PC-9 (cell line): ENCODE results near the gene RNU4-1. TPM values are rescaled to one million over a fixed set of nuclear protein-coding genes. Genes with fewer than 3 reads are reported as not detected.

Experiments used
- BruUV-seq: library from RNA; stranded (reverse); fragments of 400-500 nt; replicated peaks from 2 replicates; lab custom pipeline; 2021; lab: Mats Ljungman, UMichigan
- CTCF ChIA-PET: fragments of 300-600 bp; sonication (Branson Sonifier 250); formaldehyde crosslinking; loops from one replicate; lab custom pipeline; 2022; ENCODE audit warnings: antibody characterized with exemption; lab: Charles Lee
- POLR2A ChIA-PET: fragments of 300-600 bp; sonication (Branson Sonifier 250); formaldehyde crosslinking; loops from one replicate; lab custom pipeline; 2022; ENCODE audit warnings: antibody characterized with exemption; ENCODE audit not compliant: unreplicated experiment; lab: Charles Lee
- DNase-seq, 2 experiments: peaks; one replicate each; pipeline versions ENCODE4 v3.0.0 to v3.0.0-alpha.2; 2015 to 2022; ENCODE audit warnings: mixed read lengths in 1 of 2
- H2AFZ ChIP-seq: fragments of 200-600 bp; sonication (generic); 2 replicates; pipeline ENCODE4 v1.8.1; 2017; ENCODE audit warnings: antibody characterized with exemption
- H3F3A ChIP-seq: fragments of 200-600 bp; sonication (generic); 2 replicates; pipeline ENCODE4 v1.8.1; 2017; ENCODE audit warnings: antibody characterized with exemption, mild to moderate bottlenecking, low read depth; ENCODE audit not compliant: insufficient read depth
- H3K27ac ChIP-seq: fragments of 200-600 bp; sonication (generic); 2 replicates; pipeline ENCODE4 v1.6.1; 2016; ENCODE audit warnings: mixed run types
- H3K27me3 ChIP-seq: fragments of 200-600 bp; sonication (generic); 2 replicates; pipeline ENCODE4 v1.6.1; 2016; ENCODE audit warnings: low read depth, mixed run types; ENCODE audit not compliant: insufficient read depth
- H3K36me3 ChIP-seq: fragments of 200-600 bp; sonication (generic); 2 replicates; pipeline ENCODE4 v1.6.1; 2016; ENCODE audit warnings: low read depth, mixed run types
- H3K4me1 ChIP-seq: fragments of 200-600 bp; sonication (generic); replicated peaks from 2 replicates; pipeline ENCODE4 v1.6.1; 2016; ENCODE audit warnings: mixed run types; ENCODE audit not compliant: insufficient read depth
- H3K4me2 ChIP-seq: fragments of 200-600 bp; sonication (generic); 2 replicates; pipeline ENCODE4 v1.6.1; 2017; ENCODE audit warnings: mixed run types
- H3K4me3 ChIP-seq: fragments of 200-600 bp; sonication (generic); 2 replicates; pipeline ENCODE4 v1.6.1; 2016; ENCODE audit warnings: mixed run types
- H3K79me2 ChIP-seq: fragments of 200-600 bp; sonication (generic); 2 replicates; pipeline ENCODE4 v1.6.1; 2017; ENCODE audit warnings: low read depth, mixed run types
- H3K9me2 ChIP-seq: fragments of 200-600 bp; sonication (generic); 2 replicates; pipeline ENCODE4 v1.8.1; 2017; ENCODE audit warnings: mild to moderate bottlenecking; ENCODE audit not compliant: insufficient read depth
- H3K9me3 ChIP-seq: fragments of 200-600 bp; sonication (generic); 2 replicates; pipeline ENCODE4 v1.8.1; 2016; ENCODE audit warnings: low read depth; ENCODE audit not compliant: insufficient read depth
- H4K20me1 ChIP-seq: fragments of 200-600 bp; sonication (generic); 2 replicates; pipeline ENCODE4 v1.8.1; 2017; ENCODE audit not compliant: insufficient read depth
- CTCF ChIP-seq: fragments of 200-600 bp; sonication (generic); conservative IDR thresholded peaks from 2 replicates; pipeline ENCODE4 v1.6.1; 2017; ENCODE audit warnings: mixed run types, antibody characterized with exemption, mild to moderate bottlenecking, moderate library complexity
- EZH2 ChIP-seq: fragments of 200-600 bp; sonication (generic); IDR thresholded peaks from 2 replicates; pipeline ENCODE4 v1.8.0; 2017; ENCODE audit warnings: antibody characterized with exemption, low read depth
- intact Hi-C: fragments of 100-400 bp; cut with micrococcal nuclease; formaldehyde crosslinking; loops from one replicate; pipeline ENCODE4 v1.10.0; 2022; ENCODE audit not compliant: unreplicated experiment
- total RNA-seq: library from RNA; stranded (reverse); gene quantifications from 2 replicates; pipeline ENCODE4 v1.2.3, GENCODE V29; 2021

RNU4-1 gene
- total RNA-seq, 1 experiment from 2014 or later, result 1,857 TPM

- Histone ChIP-seq H3K9me2 (no peaks in the 10 kb centered on the region), H3K4me2 (no peak overlapping the region), H2AFZ (no peak overlapping the region), H3F3A (no peaks in the 10 kb centered on the region), H3K36me3 (no peaks in the 10 kb centered on the region), H4K20me1 (no peaks in the 10 kb centered on the region), H3K4me3 (no peak overlapping the region), H3K79me2 (no peaks in the 10 kb centered on the region), H3K27ac (no peak overlapping the region), H3K9me3 (no peaks in the 10 kb centered on the region), H3K27me3 (0 out of 2 replicates have a peak, but pooled peaks cover 4% of the 10 kb centered on the region), H3K4me1 (no peaks in the 10 kb centered on the region)
- DNase-seq, result no peak
- no TSS peak for BruUV-seq
- intact Hi-C loops, result no loop called here
- CTCF ChIA-PET, result no interaction called here
- POLR2A ChIA-PET, result interaction anchor here (0.6 kb wide), 1 partner anchor 142 kb away, joined by 3 read pairs; no protein-coding TSS in a partner anchor
- TF ChIP-seq CTCF (no peak), EZH2 (no peak)
Observed at GRCh38 chr12:120332041-120332440, 39.0 kb upstream of the RNU4-1 start.

- TF ChIP-seq EZH2, result no peak
- no peak for TF ChIP-seq CTCF
- Histone ChIP-seq H3K9me2 (no peaks in the 10 kb centered on the region), H3K79me2 (no peaks in the 10 kb centered on the region), H3K4me2 (no peak overlapping the region), H3K9me3 (no peaks in the 10 kb centered on the region), H3K27ac (no peak overlapping the region), H3K27me3 (0 out of 2 replicates have a peak, but pooled peaks cover 4% of the 10 kb centered on the region), H3K4me3 (no peak overlapping the region), H4K20me1 (no peaks in the 10 kb centered on the region), H3K4me1 (no peaks in the 10 kb centered on the region), H3K36me3 (no peaks in the 10 kb centered on the region), H3F3A (no peaks in the 10 kb centered on the region), H2AFZ (no peak overlapping the region)
- intact Hi-C loops, result no loop called here
- CTCF ChIA-PET, result no interaction called here
- BruUV-seq, result no TSS peak
- POLR2A ChIA-PET, result interaction anchor here (0.6 kb wide), 1 partner anchor 143 kb away, joined by 3 read pairs; no protein-coding TSS in a partner anchor
- no peak for DNase-seq
Observed at GRCh38 chr12:120331390-120331789, 38.4 kb upstream of the RNU4-1 start.

GRCh38 chr12:120328228-120328627 lies 35.2 kb upstream of the RNU4-1 start:
- H3F3A ChIP-seq, result no peaks in the 10 kb centered on the region; the same call in 1 of the 2 replicates
- H3K79me2 ChIP-seq, result no peaks in the 10 kb centered on the region
- H3K27me3 ChIP-seq, result 0 out of 2 replicates have a peak, but pooled peaks cover 4% of the 10 kb centered on the region
- BruUV-seq, result no TSS peak
- no peak overlapping the region for H3K4me3 ChIP-seq
- ChIA-PET POLR2A (no interaction called here), CTCF (no interaction called here)
- H3K4me2 ChIP-seq, result no peak overlapping the region
- H3K9me2 ChIP-seq, result no peaks in the 10 kb centered on the region
- no peaks in the 10 kb centered on the region for H3K36me3 ChIP-seq
- H3K27ac ChIP-seq, result no peak overlapping the region
- intact Hi-C loops, result no loop called here
- DNase-seq, result no peak
- TF ChIP-seq CTCF (no peak), EZH2 (no peak)
- no peaks in the 10 kb centered on the region for H3K9me3 ChIP-seq
- no peak overlapping the region for H2AFZ ChIP-seq
- H3K4me1 ChIP-seq, result no peaks in the 10 kb centered on the region
- H4K20me1 ChIP-seq, result no peaks in the 10 kb centered on the region
